Measurements from ENCODE around the gene BAG1.

The BAG1 gene

DNA sequence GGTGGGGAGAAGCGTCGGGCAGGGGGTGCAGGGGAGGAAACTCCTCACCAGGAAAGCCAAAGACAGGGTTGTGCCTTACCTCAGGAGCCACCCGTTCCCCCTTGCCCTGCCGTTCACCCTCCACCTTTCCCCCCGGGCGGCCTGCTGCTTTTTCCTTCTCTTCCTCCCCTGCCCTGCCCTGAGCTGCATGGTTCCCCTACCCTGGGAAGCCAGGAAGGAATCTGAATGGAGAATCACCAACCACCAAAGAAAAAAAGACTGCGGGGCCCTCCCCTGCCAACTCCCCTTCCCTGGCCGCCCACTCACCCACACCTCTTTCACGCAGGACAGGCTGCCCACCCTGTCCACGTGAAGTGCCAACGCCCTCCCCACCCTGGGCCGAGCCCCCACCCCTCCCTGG is 25.0 kb upstream of the BAG1 start:
- no peak overlapping the region; the same call in 1 of the 2 replicates for H3K4me3 ChIP-seq (replicated peaks; ENCODE audit: insufficient read depth, low read length)
- DNase-seq (ENCODE audit: low read depth in 1 of 2, low spot score in 1 of 2), result peak in 1 of 2 experiments; percentile 14
- TF ChIP-seq, protein P1, sequence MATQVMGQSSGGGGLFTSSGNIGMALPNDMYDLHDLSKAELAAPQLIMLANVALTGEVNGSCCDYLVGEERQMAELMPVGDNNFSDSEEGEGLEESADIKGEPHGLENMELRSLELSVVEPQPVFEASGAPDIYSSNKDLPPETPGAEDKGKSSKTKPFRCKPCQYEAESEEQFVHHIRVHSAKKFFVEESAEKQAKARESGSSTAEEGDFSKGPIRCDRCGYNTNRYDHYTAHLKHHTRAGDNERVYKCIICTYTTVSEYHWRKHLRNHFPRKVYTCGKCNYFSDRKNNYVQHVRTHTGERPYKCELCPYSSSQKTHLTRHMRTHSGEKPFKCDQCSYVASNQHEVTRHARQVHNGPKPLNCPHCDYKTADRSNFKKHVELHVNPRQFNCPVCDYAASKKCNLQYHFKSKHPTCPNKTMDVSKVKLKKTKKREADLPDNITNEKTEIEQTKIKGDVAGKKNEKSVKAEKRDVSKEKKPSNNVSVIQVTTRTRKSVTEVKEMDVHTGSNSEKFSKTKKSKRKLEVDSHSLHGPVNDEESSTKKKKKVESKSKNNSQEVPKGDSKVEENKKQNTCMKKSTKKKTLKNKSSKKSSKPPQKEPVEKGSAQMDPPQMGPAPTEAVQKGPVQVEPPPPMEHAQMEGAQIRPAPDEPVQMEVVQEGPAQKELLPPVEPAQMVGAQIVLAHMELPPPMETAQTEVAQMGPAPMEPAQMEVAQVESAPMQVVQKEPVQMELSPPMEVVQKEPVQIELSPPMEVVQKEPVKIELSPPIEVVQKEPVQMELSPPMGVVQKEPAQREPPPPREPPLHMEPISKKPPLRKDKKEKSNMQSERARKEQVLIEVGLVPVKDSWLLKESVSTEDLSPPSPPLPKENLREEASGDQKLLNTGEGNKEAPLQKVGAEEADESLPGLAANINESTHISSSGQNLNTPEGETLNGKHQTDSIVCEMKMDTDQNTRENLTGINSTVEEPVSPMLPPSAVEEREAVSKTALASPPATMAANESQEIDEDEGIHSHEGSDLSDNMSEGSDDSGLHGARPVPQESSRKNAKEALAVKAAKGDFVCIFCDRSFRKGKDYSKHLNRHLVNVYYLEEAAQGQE (IDR thresholded peaks at IDR 0.05; ENCODE audit: insufficient replicate concordance, low read depth), result no peak
- TF ChIP-seq, protein P2, sequence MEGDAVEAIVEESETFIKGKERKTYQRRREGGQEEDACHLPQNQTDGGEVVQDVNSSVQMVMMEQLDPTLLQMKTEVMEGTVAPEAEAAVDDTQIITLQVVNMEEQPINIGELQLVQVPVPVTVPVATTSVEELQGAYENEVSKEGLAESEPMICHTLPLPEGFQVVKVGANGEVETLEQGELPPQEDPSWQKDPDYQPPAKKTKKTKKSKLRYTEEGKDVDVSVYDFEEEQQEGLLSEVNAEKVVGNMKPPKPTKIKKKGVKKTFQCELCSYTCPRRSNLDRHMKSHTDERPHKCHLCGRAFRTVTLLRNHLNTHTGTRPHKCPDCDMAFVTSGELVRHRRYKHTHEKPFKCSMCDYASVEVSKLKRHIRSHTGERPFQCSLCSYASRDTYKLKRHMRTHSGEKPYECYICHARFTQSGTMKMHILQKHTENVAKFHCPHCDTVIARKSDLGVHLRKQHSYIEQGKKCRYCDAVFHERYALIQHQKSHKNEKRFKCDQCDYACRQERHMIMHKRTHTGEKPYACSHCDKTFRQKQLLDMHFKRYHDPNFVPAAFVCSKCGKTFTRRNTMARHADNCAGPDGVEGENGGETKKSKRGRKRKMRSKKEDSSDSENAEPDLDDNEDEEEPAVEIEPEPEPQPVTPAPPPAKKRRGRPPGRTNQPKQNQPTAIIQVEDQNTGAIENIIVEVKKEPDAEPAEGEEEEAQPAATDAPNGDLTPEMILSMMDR (IDR thresholded peaks at IDR 0.05; ENCODE audit: insufficient read depth, low read length), result no peak
- TF ChIP-seq GABPA (IDR thresholded peaks at IDR 0.05; ENCODE audit: low read depth), result no peak
- TF ChIP-seq SPI1 (IDR thresholded peaks at IDR 0.05; ENCODE audit: borderline replicate concordance, low read depth), result no peak
- no peak for TF ChIP-seq POLR2AphosphoS5 (IDR thresholded peaks at IDR 0.05; ENCODE audit: low read depth)
- no peaks in the 10 kb centered on the region for H3K27me3 ChIP-seq (ENCODE audit: insufficient read depth, poor library complexity, severe bottlenecking)
- H3K27ac ChIP-seq (replicated peaks), result peak overlapping the region; percentile 95

DNA sequence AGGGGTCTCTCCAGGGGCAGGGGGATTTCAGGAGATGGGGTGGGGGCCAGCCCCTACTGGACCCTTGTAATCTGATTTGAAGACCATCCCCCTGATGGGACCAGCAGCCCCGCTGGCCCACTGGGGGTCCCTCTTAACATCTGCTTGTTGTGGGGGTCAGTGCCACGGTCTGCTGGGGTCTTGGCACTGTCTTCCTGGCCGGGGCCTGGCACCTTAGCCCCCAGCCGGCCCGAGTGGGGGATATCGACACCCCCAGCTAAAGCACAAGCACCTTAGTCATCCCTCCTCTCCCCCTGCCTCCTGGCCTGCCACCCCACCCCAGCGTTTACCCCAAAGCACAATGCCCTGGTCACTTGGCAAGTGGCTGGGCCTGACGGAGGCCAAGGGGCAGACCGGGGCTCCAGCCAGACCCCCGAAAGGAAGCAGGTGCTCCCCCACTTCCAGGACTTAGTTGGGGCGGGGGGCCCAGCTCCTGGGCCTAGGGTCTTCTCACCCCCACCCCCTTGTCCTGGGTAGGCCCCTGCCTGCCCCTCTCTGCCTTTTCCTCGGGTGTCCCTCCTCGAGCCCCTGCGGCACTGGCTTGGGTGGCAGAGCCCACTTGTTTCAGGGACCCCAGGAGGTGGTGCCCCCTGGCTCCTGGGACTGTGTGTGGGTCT is 24.4 kb upstream of the BAG1 start:
- H3K27ac ChIP-seq (replicated peaks), result peak overlapping the region; percentile 95
- TF ChIP-seq POLR2AphosphoS5 (IDR thresholded peaks at IDR 0.05; ENCODE audit: low read depth) (no peak), SPI1 (IDR thresholded peaks at IDR 0.05; ENCODE audit: borderline replicate concordance, low read depth) (no peak), GABPA (IDR thresholded peaks at IDR 0.05; ENCODE audit: low read depth) (no peak)
- TF ChIP-seq, protein P2 (IDR thresholded peaks at IDR 0.05; ENCODE audit: insufficient read depth, low read length), result no peak
- TF ChIP-seq, protein P1 (IDR thresholded peaks at IDR 0.05; ENCODE audit: insufficient replicate concordance, low read depth), result no peak

DNA sequence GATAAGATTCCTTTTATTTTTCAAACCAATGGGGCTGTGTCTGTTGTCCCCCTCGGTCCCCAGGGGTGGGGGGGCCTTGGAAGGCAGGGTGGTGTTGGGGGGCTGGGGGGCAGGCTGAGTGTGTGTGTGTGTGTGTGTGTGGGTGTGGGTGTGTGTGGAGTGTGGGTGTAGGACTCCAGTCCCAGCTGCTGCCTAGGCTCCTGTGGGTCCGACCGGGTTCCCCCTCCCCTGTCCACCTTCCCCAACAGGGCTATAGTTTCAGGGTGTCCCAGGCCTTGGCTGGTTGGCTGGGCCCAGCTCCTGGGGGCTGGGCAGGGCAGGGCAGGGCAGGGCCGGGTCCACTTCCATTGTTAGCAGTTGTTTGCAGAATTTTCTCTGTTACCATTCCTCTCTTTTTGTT is 23.7 kb upstream of the BAG1 start:
- DNase-seq (ENCODE audit: low read depth in 1 of 2, low spot score in 1 of 2), result no peak
- Histone ChIP-seq H3K27me3 (ENCODE audit: insufficient read depth, poor library complexity, severe bottlenecking) (no peaks in the 10 kb centered on the region), H3K27ac (replicated peaks) (no peak overlapping the region; the same call in 1 of the 2 replicates), H3K4me3 (replicated peaks; ENCODE audit: insufficient read depth, low read length) (no peak overlapping the region)
- TF ChIP-seq POLR2AphosphoS5 (IDR thresholded peaks at IDR 0.05; ENCODE audit: low read depth) (no peak), SPI1 (IDR thresholded peaks at IDR 0.05; ENCODE audit: borderline replicate concordance, low read depth) (no peak), GABPA (IDR thresholded peaks at IDR 0.05; ENCODE audit: low read depth) (no peak)
- TF ChIP-seq, protein P2 (IDR thresholded peaks at IDR 0.05; ENCODE audit: insufficient read depth, low read length), result no peak
- TF ChIP-seq, protein P1 (IDR thresholded peaks at IDR 0.05; ENCODE audit: insufficient replicate concordance, low read depth), result no peak

More for the DNA sequence above, 24.4 kb upstream of the BAG1 start:
- Histone ChIP-seq H3K27me3 (ENCODE audit: insufficient read depth, poor library complexity, severe bottlenecking) (no peaks in the 10 kb centered on the region), H3K4me3 (replicated peaks; ENCODE audit: insufficient read depth, low read length) (no peak overlapping the region)
- DNase-seq (ENCODE audit: low read depth in 1 of 2, low spot score in 1 of 2), result no peak

Measured in HL-60 (cell line).